NT2/D1 (cell line): Measurements from ENCODE around the gene SCMH1.

Experiments used
- DNase-seq: peaks from one replicate; pipeline ENCODE4 v3.0.0-alpha.2; 2011; ENCODE audit warnings: low read depth, low spot score
- H3K27me3 ChIP-seq: 2 replicates; pipeline ENCODE4 v1.6.0; 2011; ENCODE audit warnings: mild to moderate bottlenecking; ENCODE audit not compliant: insufficient read length, insufficient read depth
- H3K36me3 ChIP-seq: 2 replicates; pipeline ENCODE4 v1.6.1; 2011; ENCODE audit warnings: mild to moderate bottlenecking, low read length, mixed read lengths; ENCODE audit not compliant: insufficient read depth, insufficient read length
- H3K4me1 ChIP-seq: 2 replicates; pipeline ENCODE4 v1.5.1; 2011; ENCODE audit not compliant: insufficient read depth, insufficient read length
- H3K4me3 ChIP-seq: 2 replicates; pipeline ENCODE4 v1.5.1; 2011; ENCODE audit warnings: low read depth; ENCODE audit not compliant: insufficient read length
- H3K9ac ChIP-seq: 2 replicates; pipeline ENCODE4 v1.6.0; 2011; ENCODE audit warnings: low read depth; ENCODE audit not compliant: insufficient read length
- H3K9me3 ChIP-seq: 2 replicates; pipeline ENCODE4 v1.5.1; 2011; ENCODE audit warnings: mild to moderate bottlenecking, low read length; ENCODE audit not compliant: insufficient read depth
- SUZ12 ChIP-seq: IDR thresholded peaks from 2 replicates; pipeline ENCODE4 v1.6.1; 2011; ENCODE audit not compliant: insufficient read length, insufficient read depth; ENCODE audit errors: extremely low read depth
- YY1 ChIP-seq: IDR thresholded peaks from 2 replicates; pipeline ENCODE4 v1.6.1; 2011; ENCODE audit not compliant: insufficient read length, insufficient read depth
- ZNF274 ChIP-seq: IDR thresholded peaks from 2 replicates; pipeline ENCODE4 v1.6.1; 2011; ENCODE audit warnings: mild to moderate bottlenecking, low read depth, low read length

Gene SCMH1

GRCh38 chr1:41020654-41021053, 221.5 kb downstream of the SCMH1 start:
- no peak overlapping the region for H3K4me3 ChIP-seq
- no peaks in the 10 kb centered on the region for H3K27me3 ChIP-seq
- H3K9ac ChIP-seq, result peak overlapping the region; percentile 12
- H3K36me3 ChIP-seq, result peaks cover 62% of the 10 kb centered on the region
- TF ChIP-seq YY1, result no peak
- no peak for TF ChIP-seq SUZ12
- no peak for TF ChIP-seq ZNF274
- DNase-seq, result no peak
- H3K9me3 ChIP-seq, result no peaks in the 10 kb centered on the region
- peaks cover 23% of the 10 kb centered on the region for H3K4me1 ChIP-seq

- peaks cover 26% of the 10 kb centered on the region for H3K4me1 ChIP-seq
- H3K36me3 ChIP-seq, result peaks cover 67% of the 10 kb centered on the region
- H3K9ac ChIP-seq, result peak overlapping the region; percentile 12
These were observed 222.0 kb downstream of the SCMH1 start for GRCh38 chr1:41020109-41020576.

GRCh38 chr1:41019353-41019745, 222.8 kb downstream of the SCMH1 start:
- Histone ChIP-seq H3K9ac (no peak overlapping the region), H3K4me1 (peaks cover 26% of the 10 kb centered on the region), H3K27me3 (no peaks in the 10 kb centered on the region), H3K9me3 (no peaks in the 10 kb centered on the region), H3K4me3 (no peak overlapping the region), H3K36me3 (peaks cover 75% of the 10 kb centered on the region)
- no peak for DNase-seq
- TF ChIP-seq SUZ12 (no peak), ZNF274 (no peak), YY1 (no peak)

More at GRCh38 chr1:41020109-41020576, 222.0 kb downstream of the SCMH1 start:
- Histone ChIP-seq H3K27me3 (no peaks in the 10 kb centered on the region), H3K4me3 (no peak overlapping the region), H3K9me3 (no peaks in the 10 kb centered on the region)
- TF ChIP-seq ZNF274 (no peak), YY1 (no peak), SUZ12 (no peak)
- no peak for DNase-seq

GRCh38 chr1:41018018-41018410, 224.1 kb downstream of the SCMH1 start:
- peaks cover 88% of the 10 kb centered on the region for H3K36me3 ChIP-seq
- no peaks in the 10 kb centered on the region for H3K27me3 ChIP-seq
- no peak for TF ChIP-seq ZNF274
- TF ChIP-seq SUZ12, result no peak
- TF ChIP-seq YY1, result no peak
- no peak overlapping the region for H3K4me3 ChIP-seq
- peaks cover 33% of the 10 kb centered on the region for H3K4me1 ChIP-seq
- DNase-seq, result no peak
- no peak overlapping the region for H3K9ac ChIP-seq
- H3K9me3 ChIP-seq, result no peaks in the 10 kb centered on the region

GRCh38 chr1:41017141-41018017, 224.7 kb downstream of the SCMH1 start:
- TF ChIP-seq YY1 (no peak), ZNF274 (no peak), SUZ12 (no peak)
- no peak overlapping the region for H3K4me3 ChIP-seq
- no peaks in the 10 kb centered on the region for H3K9me3 ChIP-seq
- DNase-seq, result no peak
- H3K27me3 ChIP-seq, result no peaks in the 10 kb centered on the region
- no peak overlapping the region for H3K9ac ChIP-seq
- peaks cover 94% of the 10 kb centered on the region for H3K36me3 ChIP-seq
- peaks cover 33% of the 10 kb centered on the region for H3K4me1 ChIP-seq

GRCh38 chr1:41015897-41016470, 226.1 kb downstream of the SCMH1 start:
- H3K36me3 ChIP-seq, result peaks cover 96% of the 10 kb centered on the region
- H3K9ac ChIP-seq, result no peak overlapping the region
- no peak for DNase-seq
- H3K4me1 ChIP-seq, result peaks cover 24% of the 10 kb centered on the region
- H3K4me3 ChIP-seq, result no peak overlapping the region
- no peaks in the 10 kb centered on the region for H3K9me3 ChIP-seq
- TF ChIP-seq YY1 (no peak), ZNF274 (no peak), SUZ12 (no peak)
- no peaks in the 10 kb centered on the region for H3K27me3 ChIP-seq

GRCh38 chr1:41015281-41015896, 226.7 kb downstream of the SCMH1 start:
- H3K4me3 ChIP-seq, result no peak overlapping the region
- DNase-seq, result no peak
- no peaks in the 10 kb centered on the region for H3K27me3 ChIP-seq
- peaks cover 96% of the 10 kb centered on the region for H3K36me3 ChIP-seq
- H3K4me1 ChIP-seq, result peaks cover 18% of the 10 kb centered on the region
- no peaks in the 10 kb centered on the region for H3K9me3 ChIP-seq
- no peak for TF ChIP-seq YY1
- TF ChIP-seq ZNF274, result no peak
- TF ChIP-seq SUZ12, result no peak
- no peak overlapping the region for H3K9ac ChIP-seq
